NCI-H1105 treated with DMSO at 0.1 percent for 48 hours (cell line): ENCODE measurements around the gene UFL1.
"Not testable (repeated sequence)": the region's sequence is repeated elsewhere in the genome, so short reads cannot be mapped to it uniquely, and the experiment has no call there.

Source experiments
- DNase-seq: peaks from one replicate; lab custom pipeline; 2025; lab: John Stamatoyannopoulos, UW

Gene UFL1

DNA sequence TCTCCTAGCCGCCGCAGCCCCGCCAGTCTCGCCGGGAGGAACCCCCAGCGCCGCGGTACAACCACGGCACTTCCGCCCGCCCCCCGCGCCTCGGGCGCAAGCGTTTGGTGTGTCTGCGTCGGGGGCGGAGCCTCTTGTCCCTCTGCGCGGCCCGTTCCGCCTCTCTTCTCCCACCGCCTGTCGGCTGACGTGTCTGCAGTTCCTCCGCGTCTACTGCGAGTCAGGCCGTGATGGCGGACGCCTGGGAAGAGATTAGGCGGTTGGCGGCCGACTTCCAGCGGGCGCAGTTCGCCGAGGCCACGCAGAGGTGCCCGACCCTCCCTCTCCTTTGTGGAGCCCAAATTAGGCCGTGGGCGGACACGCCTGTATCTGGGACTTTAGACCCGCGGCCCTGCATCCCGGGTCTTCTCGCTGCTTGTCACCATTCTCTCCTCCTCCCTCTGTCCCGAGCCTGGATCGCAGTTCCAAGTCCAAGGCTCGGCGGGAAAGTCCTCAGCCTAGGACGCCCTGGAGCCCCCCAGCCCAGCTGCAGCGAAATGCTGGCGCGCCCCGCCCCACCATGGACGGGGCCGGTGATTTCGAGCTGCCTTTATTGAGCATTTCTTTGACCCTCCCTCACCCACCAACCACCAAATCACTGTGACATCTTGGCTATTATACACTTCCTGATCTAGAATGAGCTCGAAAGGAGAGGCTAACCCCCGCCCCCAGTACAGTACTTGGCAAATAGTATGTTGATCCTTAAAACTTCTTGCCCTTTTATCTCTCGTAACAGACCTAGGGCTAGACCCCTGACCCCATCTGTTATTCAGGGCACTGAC, at the start of gene UFL1:
Gene UFL1, plus strand, starts transcription at position 163 of the 821 bp plus-strand sequence. Its CDS starts 68 bp downstream, at position 231.
- DNase-seq, result peak; percentile 94

GRCh38 chr6:96472291-96472690, 49.3 kb upstream of the UFL1 start:
- not testable (repeated sequence) for DNase-seq

- no peak for DNase-seq
These were observed 42.9 kb upstream of the UFL1 start for GRCh38 chr6:96478695-96479094.

DNA sequence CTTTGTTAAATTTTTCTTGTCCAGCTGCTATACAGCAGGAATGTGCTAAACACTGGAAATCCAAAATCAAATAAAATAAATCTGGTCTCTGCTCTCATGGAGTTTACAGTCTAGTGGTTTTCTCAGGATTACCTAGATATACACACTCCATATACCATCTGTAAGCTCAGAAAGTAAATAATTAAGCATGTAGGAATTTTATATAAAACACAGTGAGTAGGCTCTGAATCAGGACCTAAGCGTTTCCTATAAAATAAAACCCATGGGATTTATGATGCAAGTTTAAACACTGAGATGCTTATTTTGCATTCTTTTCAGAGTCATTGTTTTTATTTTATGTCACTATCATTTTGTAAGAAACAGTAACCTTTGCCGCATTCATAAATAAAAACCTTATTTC, 29.7 kb upstream of the UFL1 start:
- DNase-seq, result no peak

- DNase-seq, result no peak
These were observed 21.8 kb upstream of the UFL1 start for GRCh38 chr6:96499781-96500180.

- no peak for DNase-seq
These were observed 18.7 kb upstream of the UFL1 start for GRCh38 chr6:96502915-96503314.

DNA sequence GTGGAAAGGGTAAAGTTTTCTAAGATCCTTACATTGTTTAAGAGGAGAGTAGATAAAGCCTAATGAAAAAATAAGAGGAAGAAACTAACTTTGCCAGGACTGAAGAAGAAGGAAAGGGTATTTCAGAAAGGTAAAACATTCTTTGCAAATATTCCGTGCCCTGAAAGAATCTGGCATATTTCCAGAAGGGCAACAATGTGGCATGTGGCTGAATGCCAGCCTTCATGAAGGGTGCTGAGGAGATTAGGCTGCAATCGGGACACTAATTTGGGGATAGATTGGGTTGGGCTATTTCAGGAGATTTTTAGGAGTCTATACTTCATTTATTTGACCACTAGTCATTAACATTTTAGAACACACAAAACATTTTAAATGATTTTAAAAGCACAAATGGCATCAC, 16.2 kb upstream of the UFL1 start:
- peak; percentile 22 for DNase-seq

DNA sequence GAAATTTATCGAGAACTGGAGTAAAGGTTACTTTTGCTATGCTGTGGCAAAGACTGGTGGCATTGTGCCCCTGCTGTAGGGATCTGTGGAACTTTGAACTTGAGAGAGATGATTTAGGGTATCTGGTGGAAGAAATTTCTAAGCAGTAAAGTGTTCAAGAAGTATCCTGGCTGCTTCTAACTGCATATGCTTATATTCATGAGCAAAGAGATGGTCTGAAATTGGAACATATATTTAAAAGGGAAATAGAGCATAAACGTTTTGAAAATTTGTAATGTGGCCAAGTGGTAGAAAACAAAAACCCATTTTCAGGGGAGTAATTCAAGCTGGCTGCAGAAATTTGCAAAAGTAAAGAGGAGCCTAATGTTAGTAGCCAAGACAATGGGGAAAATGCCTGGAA, 12.3 kb upstream of the UFL1 start:
- no peak for DNase-seq

DNA sequence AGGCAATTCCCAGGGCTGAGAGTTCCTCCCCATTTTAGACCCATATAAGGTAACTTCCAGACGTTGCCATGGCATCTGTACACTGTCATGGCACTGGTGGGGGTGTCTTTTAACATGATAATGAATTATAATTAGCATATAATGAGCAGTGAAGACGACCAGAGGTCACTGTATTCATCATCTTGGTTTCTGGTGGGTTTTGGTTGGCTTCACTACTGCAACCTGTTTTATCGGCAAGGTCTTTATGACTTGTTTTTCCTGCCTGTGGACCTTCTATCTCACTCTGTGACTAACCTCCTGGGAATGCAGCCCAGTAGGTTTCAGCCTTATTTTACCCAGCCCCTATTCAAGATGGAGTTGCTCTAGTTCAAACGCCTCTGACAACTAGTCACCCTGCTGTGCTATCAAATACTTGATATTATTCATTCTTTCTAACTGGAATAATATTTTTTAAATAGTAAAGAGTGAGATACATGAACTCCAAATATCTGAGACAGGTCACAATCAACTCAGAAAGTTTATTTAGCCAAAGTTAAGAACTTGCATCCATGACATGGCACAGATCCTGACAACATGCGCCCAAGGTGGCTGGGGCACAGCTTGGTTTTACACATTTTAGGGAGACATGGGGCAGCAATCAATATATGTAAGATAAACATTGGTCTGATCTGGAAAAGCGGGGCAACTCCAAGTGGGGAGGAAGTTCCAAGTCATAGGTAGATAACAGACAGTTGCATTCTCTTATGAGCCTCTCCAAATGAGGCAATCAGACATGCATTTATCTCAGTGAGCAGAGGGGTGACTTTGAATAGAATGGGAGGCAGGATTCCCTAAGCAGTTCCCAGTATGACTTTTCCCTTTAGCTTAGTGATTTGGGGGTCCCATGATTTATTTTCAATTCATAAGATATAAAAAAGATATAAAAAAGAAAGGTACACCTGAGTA, 1.2 kb upstream of the UFL1 start:
- no peak for DNase-seq

GRCh38 chr6:96521306-96521643, 331 bp upstream of the UFL1 start:
- DNase-seq, result peak; percentile 67

DNA sequence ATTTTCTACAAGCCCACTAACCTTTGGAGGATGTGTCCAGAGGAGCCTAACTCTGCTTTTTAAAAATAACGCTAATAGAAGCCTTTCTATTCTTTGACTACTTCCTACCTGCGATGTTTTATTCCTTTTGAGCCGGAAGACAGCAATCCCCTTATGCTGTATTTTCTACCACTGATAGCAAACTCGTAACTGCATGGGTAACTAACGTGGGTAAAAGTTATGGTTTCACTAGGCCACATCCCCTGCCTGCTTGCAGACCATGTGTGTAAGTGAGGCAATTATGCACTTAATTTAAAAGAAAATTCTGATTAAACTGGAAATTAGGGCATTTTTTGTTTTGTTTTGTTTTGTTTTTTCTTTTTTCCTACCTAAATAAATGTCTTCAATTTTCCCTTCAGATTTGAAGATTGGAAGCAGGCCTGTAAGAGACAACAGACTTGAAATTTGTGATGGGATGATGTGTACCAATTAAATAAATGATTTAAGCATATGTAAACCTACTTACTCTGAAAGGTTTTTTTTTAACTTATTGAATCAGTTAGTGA, 931 bp downstream of the UFL1 start:
- DNase-seq, result peak; percentile 36

DNA sequence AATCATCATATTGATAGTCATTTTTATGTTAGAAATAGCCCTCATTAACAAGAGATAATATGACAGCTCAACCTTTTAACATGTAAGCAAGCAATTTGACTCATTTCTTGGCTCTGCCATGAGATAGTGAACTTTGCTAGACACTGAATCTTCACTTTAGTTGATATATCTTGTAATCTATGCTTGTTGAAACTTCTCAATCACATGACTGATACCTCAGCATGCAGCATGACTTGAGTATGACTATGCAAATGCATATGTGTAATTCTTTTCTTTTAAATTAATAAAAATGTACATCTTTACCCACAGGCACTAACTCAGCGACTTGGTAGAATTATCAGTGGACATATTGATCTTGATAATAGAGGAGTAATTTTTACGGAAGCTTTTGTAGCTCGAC, 6.6 kb downstream of the UFL1 start:
- no peak for DNase-seq

- DNase-seq, result no peak
These were observed 10.8 kb downstream of the UFL1 start for GRCh38 chr6:96532399-96532798.

DNA sequence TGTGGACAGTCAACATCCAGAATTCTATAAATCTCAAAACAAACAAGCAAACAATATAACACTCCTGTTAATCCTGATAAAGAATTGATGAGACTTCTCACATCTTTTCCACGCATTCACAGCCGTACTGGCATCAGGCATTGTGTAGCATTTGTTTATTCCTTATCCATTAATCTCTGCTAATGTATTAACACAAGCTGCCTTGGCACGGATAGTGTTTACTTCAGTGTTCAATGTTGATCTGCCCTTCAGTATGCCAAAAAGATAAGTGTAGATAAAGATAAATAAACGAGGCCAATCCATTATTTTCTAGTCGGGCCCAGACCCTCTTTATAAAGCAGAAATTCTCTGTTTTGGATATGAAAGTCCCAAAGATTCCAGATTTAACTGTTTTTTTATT, 16.1 kb downstream of the UFL1 start:
- DNase-seq, result peak; percentile 10

DNA sequence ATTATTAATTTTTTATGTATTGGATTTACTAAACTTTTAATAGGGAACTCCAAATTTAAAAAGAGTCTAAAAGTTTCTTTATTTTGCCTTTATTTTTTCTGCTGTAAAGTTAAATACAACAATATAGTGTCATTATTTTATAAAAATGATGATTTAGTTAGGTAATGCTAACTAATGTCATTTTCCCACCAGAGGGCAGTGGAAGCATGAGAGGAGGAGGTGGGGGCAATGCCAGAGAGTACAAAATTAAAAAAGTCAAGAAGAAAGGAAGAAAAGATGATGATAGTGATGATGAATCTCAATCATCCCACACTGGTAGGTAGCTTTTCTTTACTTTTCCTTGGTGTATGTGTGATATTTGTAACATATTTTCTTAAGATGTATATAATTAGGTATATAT, 21.1 kb downstream of the UFL1 start:
- DNase-seq, result no peak

DNA sequence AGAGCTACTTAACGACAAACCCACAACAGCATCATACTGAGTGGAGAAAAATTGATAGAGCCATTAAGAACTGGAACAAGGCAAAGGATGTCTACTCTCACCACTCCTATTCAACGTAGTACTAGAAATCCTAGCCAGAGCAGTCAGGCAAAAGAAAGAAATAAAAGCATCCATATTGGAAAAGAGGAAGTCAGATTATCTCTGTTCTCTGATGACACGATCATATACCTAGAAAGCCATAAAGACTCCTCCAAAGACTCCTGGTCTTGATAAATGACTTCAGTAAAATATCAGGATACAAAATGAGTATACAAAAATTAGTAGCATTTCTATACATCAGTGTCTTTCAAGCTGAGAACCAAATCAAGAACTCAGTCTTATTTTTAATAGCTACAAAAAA, 24.3 kb downstream of the UFL1 start:
- DNase-seq, result no peak

- DNase-seq, result no peak
These were observed 26.0 kb downstream of the UFL1 start for GRCh38 chr6:96547654-96548053.

DNA sequence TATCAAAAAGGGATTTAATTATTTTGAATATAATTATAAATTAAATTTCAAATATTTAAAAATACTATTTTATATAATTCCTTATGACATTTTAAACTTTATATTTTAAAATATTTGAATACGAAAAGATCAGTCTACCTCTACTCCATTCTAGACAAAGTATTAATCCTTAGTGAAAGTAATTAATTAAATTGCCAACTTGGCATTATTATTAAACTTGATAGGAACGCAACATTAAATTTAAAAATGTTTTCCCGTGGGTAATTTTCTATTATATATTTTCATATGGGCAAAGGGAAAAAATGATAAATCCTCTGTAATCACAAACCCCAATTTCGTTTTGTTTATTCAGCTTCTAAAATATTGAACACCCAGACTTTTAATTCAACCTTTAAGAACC, 33.0 kb downstream of the UFL1 start:
- no peak for DNase-seq

DNA sequence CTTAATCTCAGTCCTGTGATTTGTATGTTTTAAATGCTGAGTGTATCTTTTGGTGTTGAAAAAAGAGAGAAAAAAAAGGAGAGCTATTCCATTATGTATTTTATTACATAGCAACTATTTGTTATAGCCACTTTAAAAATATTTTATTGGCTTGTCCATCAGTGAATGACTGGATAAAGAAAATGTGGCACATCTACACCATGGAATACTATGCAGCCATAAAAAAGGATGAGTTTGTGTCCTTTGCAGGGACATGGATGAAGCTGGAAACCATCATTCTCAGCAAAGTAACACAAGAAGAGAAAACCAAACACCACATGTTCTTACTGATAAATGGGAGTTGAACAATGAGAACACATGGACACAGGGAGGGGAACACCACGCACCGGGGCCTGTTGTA, 38.1 kb downstream of the UFL1 start:
- not testable (repeated sequence) for DNase-seq

GRCh38 chr6:96562886-96563285, 41.3 kb downstream of the UFL1 start, which contains the start of gene FHL5:
Gene FHL5, plus strand, starts transcription at chr6:96563128. Its CDS starts 40,486 bp downstream, at chr6:96603614.
- no peak for DNase-seq

DNA sequence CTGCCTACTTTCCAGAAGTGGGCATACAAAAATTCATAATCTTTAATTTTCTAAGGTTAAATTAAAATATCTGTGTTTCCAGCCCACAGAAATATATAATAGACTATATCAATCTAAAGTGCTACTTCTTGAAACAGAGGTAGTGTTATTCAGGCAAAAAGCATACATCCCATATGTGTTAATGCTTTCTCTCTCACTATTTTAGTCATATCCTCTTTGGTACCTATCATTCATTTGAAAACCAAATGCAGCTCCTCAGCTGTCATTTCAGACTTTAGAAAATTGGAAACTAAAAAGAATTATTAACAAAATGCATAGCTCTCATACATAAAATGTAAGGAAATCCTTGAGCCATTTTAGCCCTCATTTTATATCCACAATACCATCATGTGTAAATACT, 42.2 kb downstream of the UFL1 start:
- DNase-seq, result no peak

- DNase-seq, result no peak
These were observed 48.4 kb downstream of the UFL1 start for GRCh38 chr6:96570053-96570452.

GRCh38 chr6:96571551-96571950, 49.9 kb downstream of the UFL1 start:
- no peak for DNase-seq
